Measurements from ENCODE around the gene UNC13C.

The UNC13C gene

GRCh38 chr15:54159012-54159411 is 180.8 kb downstream of the UNC13C start:
- no peak for TF ChIP-seq CTCF (IDR thresholded peaks at IDR 0.05; ENCODE audit: insufficient read depth, low read length, poor library complexity, severe bottlenecking)
- Histone ChIP-seq H3K4me3 (replicated peaks; ENCODE audit: low read depth, low read length) (no peak overlapping the region), H3K27me3 (replicated peaks; ENCODE audit: control insufficient read depth, insufficient read depth, low read length) (no peaks in the 10 kb centered on the region), H3K36me3 (ENCODE audit: control insufficient read depth, insufficient read depth, low read length) (no peaks in the 10 kb centered on the region)
- no peak for DNase-seq (ENCODE audit: extremely low read depth, insufficient read length)

- TF ChIP-seq CTCF (IDR thresholded peaks at IDR 0.05; ENCODE audit: insufficient read depth, low read length, poor library complexity, severe bottlenecking) = no peak
- Histone ChIP-seq H3K27me3 (replicated peaks; ENCODE audit: control insufficient read depth, insufficient read depth, low read length) (no peaks in the 10 kb centered on the region), H3K4me3 (replicated peaks; ENCODE audit: low read depth, low read length) (no peak overlapping the region), H3K36me3 (ENCODE audit: control insufficient read depth, insufficient read depth, low read length) (no peaks in the 10 kb centered on the region)
- no peak for DNase-seq (ENCODE audit: extremely low read depth, insufficient read length)
These were observed 209.1 kb downstream of the UNC13C start for GRCh38 chr15:54187325-54187724.

GRCh38 chr15:54197995-54198394 is 219.8 kb downstream of the UNC13C start:
- TF ChIP-seq CTCF (IDR thresholded peaks at IDR 0.05; ENCODE audit: insufficient read depth, low read length, poor library complexity, severe bottlenecking) = no peak
- no peaks in the 10 kb centered on the region for H3K27me3 ChIP-seq (replicated peaks; ENCODE audit: control insufficient read depth, insufficient read depth, low read length)
- H3K36me3 ChIP-seq (ENCODE audit: control insufficient read depth, insufficient read depth, low read length) = no peaks in the 10 kb centered on the region
- no peak for DNase-seq (ENCODE audit: extremely low read depth, insufficient read length)
- H3K4me3 ChIP-seq (replicated peaks; ENCODE audit: low read depth, low read length) = no peak overlapping the region

GRCh38 chr15:54206586-54207321 is 228.5 kb downstream of the UNC13C start:
- Histone ChIP-seq H3K36me3 (ENCODE audit: control insufficient read depth, insufficient read depth, low read length) (no peaks in the 10 kb centered on the region), H3K27me3 (replicated peaks; ENCODE audit: control insufficient read depth, insufficient read depth, low read length) (no peaks in the 10 kb centered on the region), H3K4me3 (replicated peaks; ENCODE audit: low read depth, low read length) (no peak overlapping the region)
- no peak for TF ChIP-seq CTCF (IDR thresholded peaks at IDR 0.05; ENCODE audit: insufficient read depth, low read length, poor library complexity, severe bottlenecking)
- DNase-seq (ENCODE audit: extremely low read depth, insufficient read length) = no peak

GRCh38 chr15:54208786-54209185 is 230.5 kb downstream of the UNC13C start:
- no peak for DNase-seq (ENCODE audit: extremely low read depth, insufficient read length)
- Histone ChIP-seq H3K4me3 (replicated peaks; ENCODE audit: low read depth, low read length) (no peak overlapping the region), H3K27me3 (replicated peaks; ENCODE audit: control insufficient read depth, insufficient read depth, low read length) (no peaks in the 10 kb centered on the region), H3K36me3 (ENCODE audit: control insufficient read depth, insufficient read depth, low read length) (no peaks in the 10 kb centered on the region)
- no peak for TF ChIP-seq CTCF (IDR thresholded peaks at IDR 0.05; ENCODE audit: insufficient read depth, low read length, poor library complexity, severe bottlenecking)

- no peaks in the 10 kb centered on the region for H3K36me3 ChIP-seq (ENCODE audit: control insufficient read depth, insufficient read depth, low read length)
- H3K27me3 ChIP-seq (replicated peaks; ENCODE audit: control insufficient read depth, insufficient read depth, low read length) = no peaks in the 10 kb centered on the region
- H3K4me3 ChIP-seq (replicated peaks; ENCODE audit: low read depth, low read length) = no peak overlapping the region
- no peak for TF ChIP-seq CTCF (IDR thresholded peaks at IDR 0.05; ENCODE audit: insufficient read depth, low read length, poor library complexity, severe bottlenecking)
- DNase-seq (ENCODE audit: extremely low read depth, insufficient read length) = no peak
These were observed 234.4 kb downstream of the UNC13C start for GRCh38 chr15:54212635-54213034.

All from GM06990 (cell line).